Upper lobe of right lung (tissue), 1 donor: ENCODE measurements around the gene ARHGEF26. TPM values are rescaled to one million over a fixed set of nuclear protein-coding genes. Genes with fewer than 3 reads are reported as not detected.

ENCODE experiments used
- ATAC-seq: fragments of 200-7000 bp; cut with Tn5 transposase; one replicate; pipeline ENCODE4 v1.9.1; 2020; ENCODE audit warnings: mild to moderate bottlenecking, moderate library complexity
- DNase-seq: peaks from one replicate; pipeline ENCODE4 v3.0.0-alpha.2; 2020
- H3K27ac ChIP-seq: fragments of 200-600 bp; one replicate; pipeline ENCODE4 v1.8.0; 2022
- H3K27me3 ChIP-seq: fragments of 200-600 bp; one replicate; pipeline ENCODE4 v1.8.0; 2022; ENCODE audit warnings: mild to moderate bottlenecking
- H3K36me3 ChIP-seq: fragments of 200-600 bp; one replicate; pipeline ENCODE4 v1.8.0; 2022
- H3K4me1 ChIP-seq: fragments of 200-600 bp; one replicate; pipeline ENCODE4 v1.8.0; 2022
- H3K4me3 ChIP-seq: fragments of 200-600 bp; one replicate; pipeline ENCODE4 v1.8.0; 2022; ENCODE audit warnings: mild to moderate bottlenecking
- H3K9me3 ChIP-seq: fragments of 200-600 bp; one replicate; pipeline ENCODE4 v1.8.0; 2022
- CTCF ChIP-seq: fragments of 200-600 bp; IDR thresholded peaks from one replicate; pipeline ENCODE4 v1.8.0; 2022; ENCODE audit warnings: antibody characterized with exemption
- intact Hi-C: fragments of 100-400 bp; cut with DNase I; formaldehyde crosslinking; loops from one replicate; pipeline ENCODE4 v1.11.0; 2022
- total RNA-seq: library from RNA; stranded (reverse); fragmentation: NEBNext Ultra II Directional; extraction: Animal tissue kit (Norgen Biotek cat#: 25700); gene quantifications from one replicate; pipeline ENCODE4 v1.2.1, GENCODE V29; 2021
- donor health status: DM: no; HTN: yes; CAD: no; lungs with severe emphysema.

The ARHGEF26 gene
- total RNA-seq, 1 donor from 2014 or later: 58.8 TPM

GRCh38 chr3:154175041-154175440 lies 53.9 kb downstream of the ARHGEF26 start:
- H3K9me3 ChIP-seq: no peaks in the 10 kb centered on the region
- H3K4me1 ChIP-seq: peaks cover 7% of the 10 kb centered on the region
- ATAC-seq (no peak), DNase-seq (no peak)
- TF ChIP-seq CTCF: no peak
- no peaks in the 10 kb centered on the region for H3K27me3 ChIP-seq
- H3K4me3 ChIP-seq: no peak overlapping the region
- intact Hi-C loops: no loop called here
- H3K36me3 ChIP-seq: no peaks in the 10 kb centered on the region
- H3K27ac ChIP-seq: no peak overlapping the region

- Histone ChIP-seq H3K27ac (no peak overlapping the region), H3K4me3 (no peak overlapping the region), H3K27me3 (no peaks in the 10 kb centered on the region), H3K9me3 (no peaks in the 10 kb centered on the region), H3K36me3 (no peaks in the 10 kb centered on the region), H3K4me1 (peaks cover 11% of the 10 kb centered on the region)
- DNase-seq (no peak), ATAC-seq (no peak)
- intact Hi-C loops: no loop called here
- TF ChIP-seq CTCF: no peak
These were observed 54.8 kb downstream of the ARHGEF26 start for GRCh38 chr3:154176036-154176435.

- no peaks in the 10 kb centered on the region for H3K27me3 ChIP-seq
- no peak for ATAC-seq
- no peaks in the 10 kb centered on the region for H3K36me3 ChIP-seq
- no peaks in the 10 kb centered on the region for H3K9me3 ChIP-seq
- intact Hi-C loops: no loop called here
- DNase-seq: no peak
- TF ChIP-seq CTCF: no peak
- H3K27ac ChIP-seq: no peak overlapping the region
- peaks cover 11% of the 10 kb centered on the region for H3K4me1 ChIP-seq
- no peak overlapping the region for H3K4me3 ChIP-seq
These were observed 56.2 kb downstream of the ARHGEF26 start for GRCh38 chr3:154177406-154177805.

- H3K36me3 ChIP-seq: no peaks in the 10 kb centered on the region
- H3K4me1 ChIP-seq: peaks cover 11% of the 10 kb centered on the region
- no peak for TF ChIP-seq CTCF
- ATAC-seq (peak; percentile 43), DNase-seq (no peak)
- H3K4me3 ChIP-seq: no peak overlapping the region
- intact Hi-C loops: no loop called here
- no peaks in the 10 kb centered on the region for H3K9me3 ChIP-seq
- no peak overlapping the region for H3K27ac ChIP-seq
- H3K27me3 ChIP-seq: no peaks in the 10 kb centered on the region
These were observed 57.0 kb downstream of the ARHGEF26 start for GRCh38 chr3:154178172-154178571.

GRCh38 chr3:154180836-154181691 lies 59.9 kb downstream of the ARHGEF26 start:
- H3K36me3 ChIP-seq: no peaks in the 10 kb centered on the region
- no peaks in the 10 kb centered on the region for H3K9me3 ChIP-seq
- DNase-seq: no peak
- peak; percentile 73 for ATAC-seq
- TF ChIP-seq CTCF: no peak
- peaks cover 5% of the 10 kb centered on the region for H3K4me1 ChIP-seq
- H3K27me3 ChIP-seq: no peaks in the 10 kb centered on the region
- intact Hi-C loops: no loop called here
- peak overlapping the region; percentile 63 for H3K27ac ChIP-seq
- H3K4me3 ChIP-seq: no peak overlapping the region
